Measurements from ENCODE around the gene FKBP1A. TPM values are rescaled to one million over a fixed set of nuclear protein-coding genes. Genes with fewer than 3 reads are reported as not detected.

The FKBP1A gene
- total RNA-seq, 1 experiment from 2014 or later, result 196 TPM

- H2BK120ac ChIP-seq (ENCODE audit: low read depth, low read length, poor library complexity, severe bottlenecking), result no peak overlapping the region
- H3K27me3 Mint-ChIP-seq (ENCODE audit: low read depth), result peaks cover 1% of the 10 kb centered on the region; the same call in 1 of the 2 replicates
- no peak overlapping the region for H3K18ac ChIP-seq (ENCODE audit: insufficient read length, low read depth, low read length)
- H3K4me2 ChIP-seq (ENCODE audit: insufficient read depth, insufficient read length, low read length), result no peak overlapping the region
- no peaks in the 10 kb centered on the region for H4K20me1 ChIP-seq (ENCODE audit: control insufficient read depth, insufficient read depth, insufficient read length)
- no peak overlapping the region for H3K9ac ChIP-seq (ENCODE audit: extremely low read depth, insufficient read length, low read length)
- H3K4ac ChIP-seq (ENCODE audit: low read depth, low read length), result no peak overlapping the region
- H4K91ac ChIP-seq (ENCODE audit: insufficient read length, low read depth, low read length), result no peak overlapping the region
- no peaks in the 10 kb centered on the region for H3K79me2 ChIP-seq (ENCODE audit: insufficient read depth, low read length)
- no peak overlapping the region for H3K56ac ChIP-seq (ENCODE audit: insufficient read length, low read depth, low read length)
- no peak overlapping the region; a peak in 1 of 5 replicates for H3K4me3 Mint-ChIP-seq
- H3T11ph ChIP-seq (ENCODE audit: low read length), result no peak overlapping the region
- H2BK12ac ChIP-seq (ENCODE audit: insufficient read length, low read depth, low read length), result no peak overlapping the region
- no peak overlapping the region for H4K8ac ChIP-seq (replicated peaks; ENCODE audit: insufficient read length, low read depth, low read length)
- H3K27ac ChIP-seq (ENCODE audit: insufficient read length, low read depth, low read length), result no peak overlapping the region
- no peaks in the 10 kb centered on the region for H3K4me1 ChIP-seq (ENCODE audit: insufficient read depth, low read length)
- H2BK20ac ChIP-seq (ENCODE audit: low read depth, low read length, poor library complexity, severe bottlenecking), result no peak overlapping the region
- no peak overlapping the region for H3K14ac ChIP-seq (ENCODE audit: insufficient read depth, low read length)
- H3K4me1 Mint-ChIP-seq, result peaks cover 5 to 9% of the 10 kb centered on the region in 2 experiments
- no peak for TF ChIP-seq CTCF (conservative IDR thresholded peaks at IDR 0.05)
- H2BK5ac ChIP-seq (ENCODE audit: insufficient read length, low read length), result no peak overlapping the region
- no peak overlapping the region for H2AK5ac ChIP-seq (ENCODE audit: insufficient read length, low read length)
- H3K9me3 ChIP-seq (ENCODE audit: control insufficient read depth, low read depth, low read length), result no peaks in the 10 kb centered on the region
- no CpG with 5 or more reads among the region's 6 CpGs for whole genome bisulfite sequencing (ENCODE audit: extremely low coverage, insufficient read length, low lambda C conversion rate)
- no peak overlapping the region; a peak in 1 of 7 replicates for H3K27ac Mint-ChIP-seq
- H3K9me3 Mint-ChIP-seq, result no peaks in the 10 kb centered on the region
- peak; percentile 8 for DNase-seq
- H4K5ac ChIP-seq (ENCODE audit: insufficient read length, low read depth, low read length), result no peak overlapping the region
- H3K23me2 ChIP-seq (ENCODE audit: insufficient read length, low read depth, low read length, poor library complexity, severe bottlenecking), result no peaks in the 10 kb centered on the region
- no peaks in the 10 kb centered on the region for H3K79me1 ChIP-seq (ENCODE audit: insufficient read depth, low read depth, low read length, poor library complexity, severe bottlenecking)
- no peak overlapping the region for H2BK15ac ChIP-seq (ENCODE audit: low read depth, low read length)
- no peak overlapping the region for H3K23ac ChIP-seq (ENCODE audit: insufficient read length, low read depth, low read length)
- no peak overlapping the region for H2AFZ ChIP-seq (ENCODE audit: low read length)
- peaks cover 10 to 26% (median 19%) of the 10 kb centered on the region in 3 experiments; a peak in 6 of 7 replicates for H3K36me3 Mint-ChIP-seq (ENCODE audit: insufficient read depth in 1 of 3, low read depth in 3 of 3)
- H3K27me3 ChIP-seq (ENCODE audit: insufficient read depth, low read length), result no peaks in the 10 kb centered on the region
Observed at GRCh38 chr20:1335961-1336698, 56.7 kb downstream of the FKBP1A start.

Measured in H9 (cell line).